PC-3 (cell line): Measurements from ENCODE around the gene ARIH2. TPM values are rescaled to one million over a fixed set of nuclear protein-coding genes. Genes with fewer than 3 reads are reported as not detected.

ENCODE experiments used
- ATAC-seq: fragments of 200-7000 bp; cut with Tn5 transposase; 2 replicates; pipeline ENCODE4 v1.9.1; 2020; ENCODE audit warnings: mild to moderate bottlenecking, moderate library complexity
- BruUV-seq: library from RNA; stranded (reverse); fragments of 400-500 nt; replicated peaks from 2 replicates; lab custom pipeline; 2021; lab: Mats Ljungman, UMichigan
- CTCF ChIA-PET: fragments of 300-600 bp; sonication (Branson Sonifier 250); formaldehyde crosslinking; loops from one replicate; lab custom pipeline; 2022; ENCODE audit warnings: antibody characterized with exemption; lab: Charles Lee
- POLR2A ChIA-PET: fragments of 300-600 bp; sonication (Branson Sonifier 250); formaldehyde crosslinking; loops from one replicate; lab custom pipeline; 2022; ENCODE audit warnings: antibody characterized with exemption; ENCODE audit not compliant: unreplicated experiment; lab: Charles Lee
- DNase-seq: peaks from one replicate; pipeline ENCODE4 v3.0.0-alpha.2; 2015
- H2AFZ ChIP-seq: fragments of 300-600 bp; sonication (generic); 2 replicates; pipeline ENCODE4 v1.6.0; 2016; ENCODE audit warnings: antibody characterized with exemption, low read length
- H3F3A ChIP-seq: fragments of 300-600 bp; sonication (generic); one replicate; pipeline ENCODE4 v1.6.0; 2017; ENCODE audit warnings: antibody characterized with exemption, low read length, control low read depth, mild to moderate bottlenecking; ENCODE audit not compliant: unreplicated experiment
- H3K27ac ChIP-seq: fragments of 300-600 bp; sonication (generic); 2 replicates; pipeline ENCODE4 v1.5.1; 2016; ENCODE audit warnings: mild to moderate bottlenecking, low read length
- H3K27me3 ChIP-seq: fragments of 300-600 bp; sonication (generic); 2 replicates; pipeline ENCODE4 v1.6.1; 2016; ENCODE audit warnings: low read length, mixed read lengths
- H3K36me3 ChIP-seq: fragments of 300-600 bp; sonication (generic); 2 replicates; pipeline ENCODE4 v1.6.1; 2016; ENCODE audit warnings: low read depth, mixed run types, low read length, mixed read lengths
- H3K4me1 ChIP-seq: fragments of 300-600 bp; sonication (generic); 2 replicates; pipeline ENCODE4 v1.5.1; 2016; ENCODE audit warnings: low read length; ENCODE audit not compliant: insufficient read depth
- H3K4me2 ChIP-seq: fragments of 300-600 bp; sonication (generic); 2 replicates; pipeline ENCODE4 v1.6.0; 2016; ENCODE audit warnings: low read length
- H3K4me3 ChIP-seq: fragments of 300-600 bp; sonication (generic); 2 replicates; pipeline ENCODE4 v1.5.1; 2016; ENCODE audit warnings: mild to moderate bottlenecking, low read length, mixed read lengths
- H3K79me2 ChIP-seq: fragments of 300-600 bp; sonication (generic); 2 replicates; pipeline ENCODE4 v1.6.1; 2017; ENCODE audit warnings: low read length, mixed read lengths
- H3K9ac ChIP-seq: fragments of 300-600 bp; sonication (generic); 2 replicates; pipeline ENCODE4 v1.6.0; 2016; ENCODE audit warnings: mild to moderate bottlenecking, low read length
- H3K9me2 ChIP-seq: fragments of 300-600 bp; sonication (generic); replicated peaks from 2 replicates; pipeline ENCODE4 v1.6.1; 2016; ENCODE audit warnings: mixed run types, low read length, mixed read lengths
- H3K9me3 ChIP-seq: fragments of 300-600 bp; sonication (generic); 2 replicates; pipeline ENCODE4 v1.6.1; 2016; ENCODE audit warnings: low read length, mixed read lengths
- H4K20me1 ChIP-seq: fragments of 300-600 bp; sonication (generic); 2 replicates; pipeline ENCODE4 v1.6.1; 2016; ENCODE audit warnings: low read length, mixed read lengths
- CTCF ChIP-seq: fragments of 300-600 bp; sonication (generic); conservative IDR thresholded peaks from 2 replicates; pipeline ENCODE4 v1.5.1; 2017; ENCODE audit warnings: antibody characterized with exemption, low read depth, mild to moderate bottlenecking, low read length
- EZH2 ChIP-seq: fragments of 300-600 bp; sonication (generic); IDR thresholded peaks from one replicate; pipeline ENCODE4 v1.6.1; 2017; ENCODE audit warnings: antibody characterized with exemption, mild to moderate bottlenecking, low read length; ENCODE audit not compliant: unreplicated experiment
- EZH2phosphoT487 ChIP-seq: fragments of 300-600 bp; sonication (generic); IDR thresholded peaks from 2 replicates; pipeline ENCODE4 v1.6.1; 2018; ENCODE audit warnings: mild to moderate bottlenecking, antibody characterized with exemption, low read length, borderline replicate concordance
- intact Hi-C: fragments of 100-400 bp; cut with micrococcal nuclease; formaldehyde crosslinking; loops from 2 replicates; pipeline ENCODE4 v1.9.0; 2023
- total RNA-seq: library from RNA; depleted of rRNA; stranded (reverse); fragments of >200 nt; gene quantifications from 2 replicates; pipeline ENCODE4 v1.2.3, GENCODE V29; 2014

The ARIH2 gene
- total RNA-seq, 1 experiment from 2014 or later, result 136 TPM

- DNase-seq, result no peak
- no peak overlapping the region for H3K4me3 ChIP-seq
- H3F3A ChIP-seq, result no peaks in the 10 kb centered on the region
- H3K36me3 ChIP-seq, result 0 out of 2 replicates have a peak, but pooled peaks cover under 1% of the 10 kb centered on the region
- no peaks in the 10 kb centered on the region for H3K9me2 ChIP-seq
- H2AFZ ChIP-seq, result no peak overlapping the region
- H3K4me2 ChIP-seq, result no peak overlapping the region
- H4K20me1 ChIP-seq, result no peaks in the 10 kb centered on the region
- H3K79me2 ChIP-seq, result peaks cover 35% of the 10 kb centered on the region
- intact Hi-C loops, result no loop called here
- POLR2A ChIA-PET, result interaction anchor here (0.6 kb wide), 1 partner anchor 34 kb away, joined by 3 read pairs; no protein-coding TSS in a partner anchor
- no peak overlapping the region for H3K27ac ChIP-seq
- no peak for ATAC-seq
- no peak overlapping the region for H3K9ac ChIP-seq
- TF ChIP-seq CTCF, result no peak
- no peak for TF ChIP-seq EZH2
- TF ChIP-seq EZH2phosphoT487, result no peak
- H3K4me1 ChIP-seq, result no peaks in the 10 kb centered on the region
- no peaks in the 10 kb centered on the region for H3K27me3 ChIP-seq
- H3K9me3 ChIP-seq, result no peaks in the 10 kb centered on the region
- BruUV-seq, result no TSS peak
- CTCF ChIA-PET, result no interaction called here
Observed at GRCh38 chr3:48949376-48949717, 30.7 kb downstream of the ARIH2 start.

GRCh38 chr3:48950051-48950450 lies 31.4 kb downstream of the ARIH2 start:
- Histone ChIP-seq H3K4me2 (no peak overlapping the region), H3F3A (no peaks in the 10 kb centered on the region), H3K4me3 (no peak overlapping the region), H3K9me2 (no peaks in the 10 kb centered on the region), H3K27ac (no peak overlapping the region), H3K27me3 (no peaks in the 10 kb centered on the region), H3K4me1 (no peaks in the 10 kb centered on the region), H3K79me2 (peaks cover 32% of the 10 kb centered on the region), H3K36me3 (0 out of 2 replicates have a peak, but pooled peaks cover 4% of the 10 kb centered on the region), H3K9ac (no peak overlapping the region), H2AFZ (no peak overlapping the region), H4K20me1 (no peaks in the 10 kb centered on the region), H3K9me3 (no peaks in the 10 kb centered on the region)
- CTCF ChIA-PET, result interaction anchor here (0.7 kb wide), 1 partner anchor 210 kb away, joined by 5 read pairs; no protein-coding TSS in a partner anchor
- intact Hi-C loops, result loop anchor here (10.0 kb wide), 1 partner anchor 55 kb away; the partner anchor contains the start of gene SLC25A20
- DNase-seq, result no peak
- TF ChIP-seq EZH2 (no peak), EZH2phosphoT487 (no peak), CTCF (no peak)
- no peak for ATAC-seq
- POLR2A ChIA-PET, result no interaction called here
- BruUV-seq, result no TSS peak

- H2AFZ ChIP-seq, result no peak overlapping the region
- intact Hi-C loops, result loop anchor here (10.0 kb wide), 1 partner anchor 57 kb away; the partner anchor contains the start of gene SLC25A20
- no TSS peak for BruUV-seq
Observed at GRCh38 chr3:48951764-48952163, 33.1 kb downstream of the ARIH2 start.

More at GRCh38 chr3:48951764-48952163, 33.1 kb downstream of the ARIH2 start:
- peaks cover 38% of the 10 kb centered on the region for H3K79me2 ChIP-seq
- POLR2A ChIA-PET, result interaction anchor here (0.6 kb wide), 1 partner anchor 725 kb away, joined by 13 read pairs; no protein-coding TSS in a partner anchor
- TF ChIP-seq CTCF, result no peak
- TF ChIP-seq EZH2phosphoT487, result no peak
- no peak for TF ChIP-seq EZH2
- H3K4me2 ChIP-seq, result no peak overlapping the region
- no peak overlapping the region for H3K4me3 ChIP-seq
- no peaks in the 10 kb centered on the region for H3F3A ChIP-seq
- H3K27ac ChIP-seq, result no peak overlapping the region
- H3K27me3 ChIP-seq, result no peaks in the 10 kb centered on the region
- DNase-seq, result no peak
- ATAC-seq, result no peak
- no peaks in the 10 kb centered on the region for H3K9me3 ChIP-seq
- H3K9ac ChIP-seq, result no peak overlapping the region
- no peaks in the 10 kb centered on the region for H3K9me2 ChIP-seq
- no peaks in the 10 kb centered on the region for H4K20me1 ChIP-seq
- CTCF ChIA-PET, result no interaction called here
- H3K36me3 ChIP-seq, result 0 out of 2 replicates have a peak, but pooled peaks cover 4% of the 10 kb centered on the region
- H3K4me1 ChIP-seq, result no peaks in the 10 kb centered on the region
